ENCODE results near the gene IL31RA. TPM values are rescaled to one million over a fixed set of nuclear protein-coding genes. Genes with fewer than 3 reads are reported as not detected.

Gene IL31RA
- total and polyA plus RNA-seq, 2 experiments from 2014 or later: not detected

DNA sequence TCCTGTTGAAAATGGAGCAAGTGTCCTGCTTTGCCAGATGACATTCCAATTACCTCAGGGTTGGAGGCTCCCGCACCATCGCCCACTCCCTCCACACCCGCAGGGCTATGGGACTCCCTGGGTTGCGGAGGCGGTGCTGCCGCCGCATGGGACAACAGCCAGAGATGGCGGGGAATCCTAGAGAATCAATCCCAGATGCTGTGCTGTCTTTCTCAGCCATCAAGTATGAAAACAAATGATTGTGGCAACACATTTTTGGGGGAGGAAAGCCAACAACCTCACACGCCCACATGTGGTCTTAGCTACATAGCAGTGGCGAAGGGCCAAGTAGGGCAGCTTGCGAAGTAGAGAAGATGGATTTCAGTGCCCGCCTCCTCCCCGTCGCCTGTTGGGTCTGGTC is 46.7 kb downstream of the IL31RA start:
- Mint-ChIP-seq H3K36me3 (ENCODE audit: low read depth) (no peaks in the 10 kb centered on the region; the same call in 2 of the 3 replicates), H3K4me1 (no peaks in the 10 kb centered on the region), H3K27me3 (ENCODE audit: insufficient read depth, low read depth, poor library complexity) (peaks cover 6% of the 10 kb centered on the region), H3K4me3 (no peak overlapping the region), H3K27ac (no peak overlapping the region), H3K9me3 (no peaks in the 10 kb centered on the region)
- no peaks in the 10 kb centered on the region for H3K27me3 ChIP-seq (ENCODE audit: insufficient read depth)
- peaks cover 10% of the 10 kb centered on the region for H3K9me2 ChIP-seq (ENCODE audit: insufficient read depth)
- TF ChIP-seq ZNF331 (CRISPR knock-in tag; IDR thresholded peaks at IDR 0.05; ENCODE audit: low read depth): no peak
- no peak for TF ChIP-seq STAT1 (IDR thresholded peaks at IDR 0.05; ENCODE audit: unreplicated experiment)
- TF ChIP-seq, protein P1, sequence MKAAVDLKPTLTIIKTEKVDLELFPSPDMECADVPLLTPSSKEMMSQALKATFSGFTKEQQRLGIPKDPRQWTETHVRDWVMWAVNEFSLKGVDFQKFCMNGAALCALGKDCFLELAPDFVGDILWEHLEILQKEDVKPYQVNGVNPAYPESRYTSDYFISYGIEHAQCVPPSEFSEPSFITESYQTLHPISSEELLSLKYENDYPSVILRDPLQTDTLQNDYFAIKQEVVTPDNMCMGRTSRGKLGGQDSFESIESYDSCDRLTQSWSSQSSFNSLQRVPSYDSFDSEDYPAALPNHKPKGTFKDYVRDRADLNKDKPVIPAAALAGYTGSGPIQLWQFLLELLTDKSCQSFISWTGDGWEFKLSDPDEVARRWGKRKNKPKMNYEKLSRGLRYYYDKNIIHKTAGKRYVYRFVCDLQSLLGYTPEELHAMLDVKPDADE (IDR thresholded peaks at IDR 0.05): no peak
- TF ChIP-seq EZH2phosphoT487 (IDR thresholded peaks at IDR 0.05; ENCODE audit: unreplicated experiment): no peak
- no peak for TF ChIP-seq EZH2 (IDR thresholded peaks at IDR 0.05; ENCODE audit: low read depth, unreplicated experiment)
- TF ChIP-seq, protein P2, sequence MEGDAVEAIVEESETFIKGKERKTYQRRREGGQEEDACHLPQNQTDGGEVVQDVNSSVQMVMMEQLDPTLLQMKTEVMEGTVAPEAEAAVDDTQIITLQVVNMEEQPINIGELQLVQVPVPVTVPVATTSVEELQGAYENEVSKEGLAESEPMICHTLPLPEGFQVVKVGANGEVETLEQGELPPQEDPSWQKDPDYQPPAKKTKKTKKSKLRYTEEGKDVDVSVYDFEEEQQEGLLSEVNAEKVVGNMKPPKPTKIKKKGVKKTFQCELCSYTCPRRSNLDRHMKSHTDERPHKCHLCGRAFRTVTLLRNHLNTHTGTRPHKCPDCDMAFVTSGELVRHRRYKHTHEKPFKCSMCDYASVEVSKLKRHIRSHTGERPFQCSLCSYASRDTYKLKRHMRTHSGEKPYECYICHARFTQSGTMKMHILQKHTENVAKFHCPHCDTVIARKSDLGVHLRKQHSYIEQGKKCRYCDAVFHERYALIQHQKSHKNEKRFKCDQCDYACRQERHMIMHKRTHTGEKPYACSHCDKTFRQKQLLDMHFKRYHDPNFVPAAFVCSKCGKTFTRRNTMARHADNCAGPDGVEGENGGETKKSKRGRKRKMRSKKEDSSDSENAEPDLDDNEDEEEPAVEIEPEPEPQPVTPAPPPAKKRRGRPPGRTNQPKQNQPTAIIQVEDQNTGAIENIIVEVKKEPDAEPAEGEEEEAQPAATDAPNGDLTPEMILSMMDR (conservative IDR thresholded peaks at IDR 0.05; ENCODE audit: low read depth in 2 of 2): no peak
- no peak for TF ChIP-seq CREB1 (CRISPR knock-in tag; IDR thresholded peaks at IDR 0.05; ENCODE audit: low read depth)
- no peak for TF ChIP-seq JUNB (IDR thresholded peaks at IDR 0.05; ENCODE audit: unreplicated experiment)
- no peak for TF ChIP-seq POLR2AphosphoS5 (IDR thresholded peaks at IDR 0.05; ENCODE audit: low read depth)
- TF ChIP-seq ZNF462 (CRISPR knock-in tag; IDR thresholded peaks at IDR 0.05): no peak
- TF ChIP-seq REST (IDR thresholded peaks at IDR 0.05; ENCODE audit: unreplicated experiment): no peak
- TF ChIP-seq NANOG (IDR thresholded peaks at IDR 0.05; ENCODE audit: borderline replicate concordance): no peak
- no peak for TF ChIP-seq ZNF114 (CRISPR knock-in tag; IDR thresholded peaks at IDR 0.05)
- no peaks in the 10 kb centered on the region for H3K36me3 ChIP-seq (ENCODE audit: insufficient read depth)
- H3F3A ChIP-seq (replicated peaks; ENCODE audit: low read depth): no peaks in the 10 kb centered on the region
- H3K4me1 ChIP-seq (ENCODE audit: insufficient read depth): no peaks in the 10 kb centered on the region
- H3K79me2 ChIP-seq (replicated peaks; ENCODE audit: insufficient read depth): no peaks in the 10 kb centered on the region
- H3K4me2 ChIP-seq: no peak overlapping the region
- ATAC-seq (no peak), DNase-seq (ENCODE audit: low spot score) (no peak)
- H4K20me1 ChIP-seq (replicated peaks; ENCODE audit: insufficient read depth): no peaks in the 10 kb centered on the region
- no peak overlapping the region for H3K4me3 ChIP-seq
- peak overlapping the region; percentile 33 for H2AFZ ChIP-seq
- no peak overlapping the region for H3K27ac ChIP-seq (ENCODE audit: low read depth)
